ENCODE measurements around the gene SPATA6.

SPATA6 gene

GRCh38 chr1:48371598-48371997, 100.4 kb downstream of the SPATA6 start:
- no peak overlapping the region for H3K4me3 ChIP-seq (replicated peaks; ENCODE audit: low read depth, low read length)
- DNase-seq (ENCODE audit: extremely low read depth, insufficient read length), result no peak
- no peaks in the 10 kb centered on the region for H3K27me3 ChIP-seq (replicated peaks; ENCODE audit: control insufficient read depth, insufficient read depth, low read length)
- TF ChIP-seq CTCF (IDR thresholded peaks at IDR 0.05; ENCODE audit: insufficient read depth, low read length, poor library complexity, severe bottlenecking), result no peak
- H3K36me3 ChIP-seq (ENCODE audit: control insufficient read depth, insufficient read depth, low read length), result no peaks in the 10 kb centered on the region

GRCh38 chr1:48362901-48363300, 109.1 kb downstream of the SPATA6 start:
- no peak for TF ChIP-seq CTCF (IDR thresholded peaks at IDR 0.05; ENCODE audit: insufficient read depth, low read length, poor library complexity, severe bottlenecking)
- H3K4me3 ChIP-seq (replicated peaks; ENCODE audit: low read depth, low read length), result no peak overlapping the region
- DNase-seq (ENCODE audit: extremely low read depth, insufficient read length), result no peak
- no peaks in the 10 kb centered on the region for H3K27me3 ChIP-seq (replicated peaks; ENCODE audit: control insufficient read depth, insufficient read depth, low read length)
- no peaks in the 10 kb centered on the region for H3K36me3 ChIP-seq (ENCODE audit: control insufficient read depth, insufficient read depth, low read length)

- Histone ChIP-seq H3K4me3 (replicated peaks; ENCODE audit: low read depth, low read length) (no peak overlapping the region), H3K27me3 (replicated peaks; ENCODE audit: control insufficient read depth, insufficient read depth, low read length) (no peaks in the 10 kb centered on the region), H3K36me3 (ENCODE audit: control insufficient read depth, insufficient read depth, low read length) (no peaks in the 10 kb centered on the region)
- TF ChIP-seq CTCF (IDR thresholded peaks at IDR 0.05; ENCODE audit: insufficient read depth, low read length, poor library complexity, severe bottlenecking), result no peak
- no peak for DNase-seq (ENCODE audit: extremely low read depth, insufficient read length)
Measured at GRCh38 chr1:48356901-48357300, 115.1 kb downstream of the SPATA6 start.

- no peak for TF ChIP-seq CTCF (IDR thresholded peaks at IDR 0.05; ENCODE audit: insufficient read depth, low read length, poor library complexity, severe bottlenecking)
- Histone ChIP-seq H3K36me3 (ENCODE audit: control insufficient read depth, insufficient read depth, low read length) (no peaks in the 10 kb centered on the region), H3K27me3 (replicated peaks; ENCODE audit: control insufficient read depth, insufficient read depth, low read length) (no peaks in the 10 kb centered on the region), H3K4me3 (replicated peaks; ENCODE audit: low read depth, low read length) (no peak overlapping the region)
- no peak for DNase-seq (ENCODE audit: extremely low read depth, insufficient read length)
Measured at GRCh38 chr1:48344373-48344772, 127.6 kb downstream of the SPATA6 start.

- no peak for TF ChIP-seq CTCF (IDR thresholded peaks at IDR 0.05; ENCODE audit: insufficient read depth, low read length, poor library complexity, severe bottlenecking)
- no peak for DNase-seq (ENCODE audit: extremely low read depth, insufficient read length)
- Histone ChIP-seq H3K36me3 (ENCODE audit: control insufficient read depth, insufficient read depth, low read length) (no peaks in the 10 kb centered on the region), H3K27me3 (replicated peaks; ENCODE audit: control insufficient read depth, insufficient read depth, low read length) (no peaks in the 10 kb centered on the region), H3K4me3 (replicated peaks; ENCODE audit: low read depth, low read length) (no peak overlapping the region)
Measured at GRCh38 chr1:48341221-48341620, 130.8 kb downstream of the SPATA6 start.

GRCh38 chr1:48338257-48338656, 133.7 kb downstream of the SPATA6 start:
- Histone ChIP-seq H3K4me3 (replicated peaks; ENCODE audit: low read depth, low read length) (no peak overlapping the region), H3K27me3 (replicated peaks; ENCODE audit: control insufficient read depth, insufficient read depth, low read length) (no peaks in the 10 kb centered on the region), H3K36me3 (ENCODE audit: control insufficient read depth, insufficient read depth, low read length) (no peaks in the 10 kb centered on the region)
- no peak for TF ChIP-seq CTCF (IDR thresholded peaks at IDR 0.05; ENCODE audit: insufficient read depth, low read length, poor library complexity, severe bottlenecking)
- no peak for DNase-seq (ENCODE audit: extremely low read depth, insufficient read length)

Data from GM06990 (cell line).